ENCODE results near the gene GJB3.
"Not testable (repeated sequence)": the region's sequence is repeated elsewhere in the genome, so short reads cannot be mapped to it uniquely, and the experiment has no call there.

GJB3 gene

DNA sequence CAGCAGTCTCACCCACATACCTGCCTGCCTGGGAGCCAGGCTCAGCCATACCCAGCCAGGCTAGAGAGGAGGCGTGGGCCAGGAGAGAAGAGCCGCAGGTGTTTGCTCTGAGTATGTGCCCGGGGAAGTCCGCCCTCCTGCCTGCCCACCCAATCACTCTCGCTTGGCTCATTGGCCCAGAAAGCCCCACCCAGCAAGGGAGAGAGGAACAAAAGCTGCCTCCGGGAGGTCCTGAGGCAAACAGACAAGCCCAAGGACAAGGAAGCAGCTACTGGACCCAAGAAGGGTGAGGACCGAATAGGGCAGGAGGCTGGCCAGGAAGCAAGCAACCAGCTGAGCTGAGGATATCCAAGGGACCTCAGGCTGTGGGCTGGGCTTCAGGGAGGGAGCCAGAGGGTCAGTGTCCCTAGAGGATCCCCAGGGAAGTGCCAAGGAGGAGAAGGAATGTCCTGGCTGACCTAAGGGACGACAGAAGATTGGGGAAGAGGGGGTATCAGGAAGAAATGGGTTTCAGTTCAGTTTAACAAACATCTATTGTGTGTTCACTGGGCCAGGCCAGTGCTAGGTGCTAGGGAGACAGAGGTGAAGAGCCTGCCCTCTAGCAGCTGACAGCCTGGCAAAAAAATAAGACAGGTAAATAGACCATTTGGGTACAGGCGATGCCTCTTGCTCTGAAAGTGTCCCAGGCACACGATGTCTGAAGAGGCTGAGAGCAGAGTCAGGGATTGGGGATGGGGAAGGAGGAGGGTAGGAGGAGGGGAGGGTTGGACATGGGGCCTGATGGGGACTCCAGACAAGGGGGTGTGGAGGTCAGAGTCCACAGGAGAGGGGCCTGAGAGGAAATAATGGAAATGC lies 21.3 kb upstream of the GJB3 start, which contains the start of gene GJB4:
TSS of gene GJB4 (plus strand) at position 238 of the 855 bp plus-strand sequence. CDS start 1,515 bp downstream, outside the sequence.
- DNase-seq (ENCODE audit: low read depth in 1 of 2, low spot score in 1 of 2), result no peak

GRCh38 chr1:34761176-34761761 lies 19.7 kb upstream of the GJB3 start:
- DNase-seq (ENCODE audit: low read depth in 1 of 2, low spot score in 1 of 2), result no peak

- DNase-seq (ENCODE audit: low read depth in 1 of 2, low spot score in 1 of 2), result no peak
Measured at GRCh38 chr1:34761776-34762307, 19.2 kb upstream of the GJB3 start.

DNA sequence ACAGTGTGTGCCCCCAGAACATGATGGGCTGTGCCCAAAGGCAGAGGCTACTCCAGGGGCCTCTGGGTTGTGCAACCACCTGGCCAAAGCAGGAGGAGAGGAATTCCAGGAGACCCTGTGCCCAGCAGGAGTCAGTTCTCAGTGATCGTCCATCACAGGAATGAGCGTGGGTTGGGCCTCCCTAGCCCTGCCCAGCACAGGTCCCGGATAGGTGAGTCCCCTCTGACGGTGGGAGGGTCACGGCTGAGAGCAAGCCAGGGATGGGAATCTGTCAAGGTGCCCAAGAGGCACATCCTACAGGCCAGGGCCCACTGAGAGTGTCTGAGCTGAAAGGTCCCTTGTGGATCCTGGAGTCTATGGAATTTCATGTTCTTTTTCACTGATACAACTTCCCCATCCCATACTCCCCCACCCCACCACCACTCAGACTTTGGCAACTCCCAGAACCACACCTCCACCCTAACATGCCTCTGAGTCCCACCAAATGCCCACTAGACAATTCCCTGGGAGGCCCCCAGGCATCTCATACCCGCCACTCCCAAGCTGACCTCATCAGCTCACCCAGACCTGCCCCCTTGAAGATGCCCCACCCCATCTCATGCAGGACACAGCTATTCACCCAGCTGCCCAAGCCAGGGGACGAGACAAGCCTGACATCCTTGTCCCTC lies 18.4 kb upstream of the GJB3 start:
- DNase-seq (ENCODE audit: low read depth in 1 of 2, low spot score in 1 of 2), result no peak

DNA sequence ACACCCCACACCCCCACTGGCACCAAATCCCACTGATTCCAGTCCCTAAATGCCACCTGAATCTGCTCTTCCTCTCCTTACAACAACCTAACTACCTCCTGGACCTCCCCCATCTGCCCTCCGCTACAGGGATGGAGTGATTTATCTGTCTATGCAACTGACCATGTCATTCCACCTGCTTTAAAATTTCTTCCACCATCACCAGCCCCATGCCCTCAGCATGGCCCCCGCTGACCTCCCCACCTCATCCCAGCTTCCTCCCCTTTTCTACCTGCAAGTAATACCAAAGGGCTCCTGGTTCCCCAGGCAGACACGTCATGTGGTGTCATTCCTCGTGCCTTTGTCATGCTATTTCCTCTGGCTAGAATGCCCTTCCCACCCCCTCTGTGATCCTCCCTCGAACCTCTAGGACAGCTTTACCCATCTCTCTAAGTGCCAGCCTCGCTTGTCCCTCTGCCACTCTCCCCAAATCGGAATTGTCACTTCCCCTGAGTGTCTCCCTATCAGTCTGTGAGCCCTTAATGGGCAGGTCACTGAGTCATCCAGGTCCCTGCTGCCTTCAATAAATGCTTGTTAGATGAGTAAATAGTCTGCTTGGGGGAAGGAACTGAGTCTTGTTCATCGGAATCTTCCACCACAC lies 17.8 kb upstream of the GJB3 start:
- DNase-seq (ENCODE audit: low read depth in 1 of 2, low spot score in 1 of 2), result no peak

- no peak for DNase-seq (ENCODE audit: low read depth in 1 of 2, low spot score in 1 of 2)
Measured at GRCh38 chr1:34768856-34769255, 12.2 kb upstream of the GJB3 start.

DNA sequence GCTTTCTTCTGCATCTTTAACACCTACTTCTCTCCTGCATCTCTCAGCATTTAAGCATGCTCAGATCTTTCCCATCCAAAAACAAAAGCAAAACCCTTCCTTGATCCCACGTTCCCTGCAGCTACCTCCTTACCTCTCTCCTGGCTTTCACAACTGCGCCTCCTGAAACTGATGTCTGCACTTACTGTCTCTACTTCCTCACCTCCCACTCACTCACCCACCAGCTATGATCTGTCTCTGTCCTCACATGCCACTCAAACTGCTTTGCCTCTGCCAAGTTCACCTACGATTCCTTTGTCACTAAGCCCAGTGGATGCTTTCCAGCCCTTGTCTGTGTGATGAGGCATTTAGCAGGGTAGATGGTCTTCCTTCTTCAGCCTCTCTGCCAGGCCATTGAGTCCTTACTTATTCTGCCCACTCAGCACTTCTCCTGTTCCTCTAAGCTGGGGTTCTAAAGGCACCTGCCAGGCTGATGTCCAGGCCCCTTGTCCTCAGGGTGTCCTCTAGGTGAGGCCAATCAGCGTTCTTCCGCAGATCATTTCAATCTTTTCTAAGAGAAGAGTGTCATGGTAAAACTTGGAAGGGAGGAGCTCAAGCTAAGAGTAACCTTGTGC lies 10.0 kb upstream of the GJB3 start:
- DNase-seq (ENCODE audit: low read depth in 1 of 2, low spot score in 1 of 2), result no peak

DNA sequence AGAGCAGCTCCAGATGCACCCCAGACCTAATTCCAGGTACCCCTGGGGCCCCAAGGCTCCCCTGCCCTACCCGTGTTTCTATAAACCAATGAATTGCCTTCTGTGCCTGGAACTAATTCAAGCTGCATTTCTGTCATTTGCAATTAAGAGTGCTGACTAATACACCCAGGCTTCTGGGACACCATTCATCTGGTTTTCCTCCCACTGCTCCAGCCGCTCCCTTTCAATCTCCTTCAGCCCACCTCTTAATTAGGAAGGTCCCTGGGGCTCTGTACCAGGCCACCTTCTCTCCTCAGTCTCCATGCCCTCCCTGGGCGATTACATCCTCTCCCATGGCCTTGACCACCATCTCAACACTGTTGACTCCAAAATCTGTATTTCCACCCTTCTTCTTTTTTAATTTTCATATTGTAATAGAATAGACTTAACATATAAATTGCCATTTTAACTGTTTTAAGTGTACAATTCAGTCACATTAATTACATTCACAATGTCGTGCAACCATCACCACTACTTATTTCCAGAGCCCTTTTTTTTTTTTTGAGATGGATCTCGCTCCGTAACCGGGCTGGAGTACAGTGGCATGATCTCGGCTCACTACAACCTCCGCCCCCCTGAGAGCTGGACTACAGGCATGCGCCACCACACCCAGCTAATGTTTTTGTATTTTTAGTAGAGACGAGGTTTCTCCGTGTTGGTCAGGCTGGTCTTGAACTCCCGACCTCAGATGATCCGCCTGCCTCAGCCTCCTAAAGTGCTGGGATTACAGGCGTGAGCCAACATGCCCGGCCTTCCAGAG lies 9.2 kb upstream of the GJB3 start:
- DNase-seq (ENCODE audit: low read depth in 1 of 2, low spot score in 1 of 2), result no peak

DNA sequence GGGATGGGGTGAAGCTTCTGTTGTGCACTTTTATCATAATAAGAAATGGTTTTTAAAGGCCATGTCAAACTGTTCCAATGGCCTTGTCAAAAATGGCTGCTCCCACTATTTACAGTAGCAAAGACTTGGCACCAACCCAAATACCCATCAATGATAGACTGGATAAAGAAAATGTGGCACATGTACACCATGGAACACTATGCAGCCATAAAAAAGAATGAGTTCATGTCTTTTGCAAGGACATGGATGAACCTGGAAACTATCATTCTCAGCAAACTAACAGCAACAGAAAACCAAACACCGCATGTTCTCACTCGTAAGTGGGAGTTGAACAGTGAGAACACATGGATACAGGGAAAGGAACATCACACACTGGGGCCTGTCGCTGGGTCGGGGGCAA lies 7.9 kb upstream of the GJB3 start:
- DNase-seq (ENCODE audit: low read depth in 1 of 2, low spot score in 1 of 2), result not testable (repeated sequence)

DNA sequence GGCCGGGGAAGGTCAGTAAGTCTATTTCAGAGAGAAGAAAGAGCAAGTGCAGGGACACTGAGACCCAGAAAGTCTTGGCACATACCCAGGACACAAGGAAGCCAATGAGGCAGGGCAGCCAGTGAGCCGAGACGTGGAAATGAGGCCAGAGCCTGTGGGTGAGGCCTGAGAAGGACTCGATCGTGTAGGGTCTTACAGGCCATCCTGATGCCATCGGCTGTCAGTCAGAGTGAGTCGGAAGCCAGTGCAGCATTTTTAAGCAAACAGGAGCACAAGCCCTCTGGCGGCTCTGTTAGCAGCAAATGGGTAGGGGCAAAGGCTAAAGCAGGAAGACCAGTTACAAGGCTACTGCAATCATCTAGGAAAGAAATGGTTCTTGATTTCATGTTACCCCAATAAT lies 6.1 kb upstream of the GJB3 start:
- DNase-seq (ENCODE audit: low read depth in 1 of 2, low spot score in 1 of 2), result no peak

GRCh38 chr1:34776911-34777310 lies 4.1 kb upstream of the GJB3 start:
- no peak for DNase-seq (ENCODE audit: low read depth in 1 of 2, low spot score in 1 of 2)

- no peak for DNase-seq (ENCODE audit: low read depth in 1 of 2, low spot score in 1 of 2)
Measured at GRCh38 chr1:34777519-34778321, 3.3 kb upstream of the GJB3 start.

DNA sequence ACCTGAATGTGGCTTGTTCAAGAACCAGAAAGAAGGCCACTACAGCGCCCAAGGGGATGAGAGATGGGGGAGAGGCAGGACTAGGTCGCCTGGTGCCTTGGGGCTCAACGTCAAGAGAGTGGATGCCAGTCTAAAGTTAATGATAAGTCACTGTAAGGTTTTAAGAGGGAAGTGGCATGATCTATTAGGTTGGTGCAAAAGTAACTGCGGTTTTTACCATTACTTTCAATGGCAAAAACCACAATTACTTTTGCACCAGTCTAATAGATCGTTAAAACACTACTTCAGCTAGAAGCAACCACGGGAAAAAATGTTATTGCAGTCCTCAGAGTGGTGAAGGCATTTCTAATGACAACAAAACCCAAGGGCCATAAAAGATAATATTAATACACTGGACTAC lies 2.6 kb upstream of the GJB3 start:
- DNase-seq (ENCODE audit: low read depth in 1 of 2, low spot score in 1 of 2), result no peak

GRCh38 chr1:34779005-34779404 lies 2.0 kb upstream of the GJB3 start:
- no peak for DNase-seq (ENCODE audit: low read depth in 1 of 2, low spot score in 1 of 2)

DNA sequence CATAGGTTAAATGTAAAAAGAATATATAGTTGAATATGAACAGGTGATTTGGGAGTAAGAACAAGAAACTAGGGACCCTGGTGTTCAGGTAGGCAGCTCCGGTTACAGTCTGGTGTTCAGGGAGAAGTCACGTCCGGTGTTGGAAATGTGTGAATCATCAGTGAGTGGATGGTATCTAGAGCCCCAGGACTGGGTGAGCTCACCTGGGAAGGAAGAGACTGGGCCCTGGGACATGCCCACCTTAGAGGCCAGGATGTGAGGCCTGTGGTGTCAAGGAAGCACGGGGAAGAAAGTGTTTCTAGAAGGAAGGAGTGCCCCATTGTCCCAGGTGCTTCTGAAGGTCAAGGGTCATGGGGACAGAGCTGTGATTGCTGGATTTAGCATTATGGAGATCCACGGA lies 1.5 kb upstream of the GJB3 start:
- DNase-seq (ENCODE audit: low read depth in 1 of 2, low spot score in 1 of 2), result no peak

- no peak for DNase-seq (ENCODE audit: low read depth in 1 of 2, low spot score in 1 of 2)
Measured at GRCh38 chr1:34779962-34780361, 1.1 kb upstream of the GJB3 start.

DNA sequence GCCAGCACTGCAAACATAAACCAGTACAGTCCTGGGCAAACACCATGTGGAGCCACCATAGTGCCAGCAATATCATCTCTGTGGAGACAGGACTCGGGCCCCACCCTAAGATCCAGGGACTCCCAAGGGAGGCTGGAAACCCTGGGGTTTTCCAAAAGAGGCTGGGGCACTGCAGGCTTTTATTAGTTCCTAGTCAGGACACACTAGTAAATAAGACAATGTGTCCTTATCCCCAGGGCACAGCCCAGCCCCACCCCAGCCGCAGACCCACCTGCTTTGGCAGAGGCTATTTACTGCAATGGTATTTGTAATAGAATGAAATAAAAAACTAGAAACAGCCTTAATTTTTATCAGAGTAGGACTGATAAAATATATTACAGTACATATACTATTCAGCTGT lies 486 bp upstream of the GJB3 start:
- DNase-seq (ENCODE audit: low read depth in 1 of 2, low spot score in 1 of 2), result no peak

GRCh38 chr1:34781844-34782391 lies 904 bp downstream of the GJB3 start:
- no peak for DNase-seq (ENCODE audit: low read depth in 1 of 2, low spot score in 1 of 2)

DNA sequence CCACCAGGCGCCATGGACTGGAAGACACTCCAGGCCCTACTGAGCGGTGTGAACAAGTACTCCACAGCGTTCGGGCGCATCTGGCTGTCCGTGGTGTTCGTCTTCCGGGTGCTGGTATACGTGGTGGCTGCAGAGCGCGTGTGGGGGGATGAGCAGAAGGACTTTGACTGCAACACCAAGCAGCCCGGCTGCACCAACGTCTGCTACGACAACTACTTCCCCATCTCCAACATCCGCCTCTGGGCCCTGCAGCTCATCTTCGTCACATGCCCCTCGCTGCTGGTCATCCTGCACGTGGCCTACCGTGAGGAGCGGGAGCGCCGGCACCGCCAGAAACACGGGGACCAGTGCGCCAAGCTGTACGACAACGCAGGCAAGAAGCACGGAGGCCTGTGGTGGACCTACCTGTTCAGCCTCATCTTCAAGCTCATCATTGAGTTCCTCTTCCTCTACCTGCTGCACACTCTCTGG lies 3.8 kb downstream of the GJB3 start:
- DNase-seq (ENCODE audit: low read depth in 1 of 2, low spot score in 1 of 2), result no peak
